Lung (tissue), 12 donors: ENCODE results near the gene TPM4. TPM values are rescaled to one million over a fixed set of nuclear protein-coding genes. Genes with fewer than 3 reads are reported as not detected.

Experiments
- ATAC-seq: fragments of 200-7000 bp; cut with Tn5 transposase; one replicate; pipeline ENCODE4 v1.9.1; 2020; ENCODE audit warnings: moderate number of reproducible peaks; ENCODE audit not compliant: insufficient read depth, low FRiP score
- DNase-seq, 3 donors: peaks; one replicate each; pipeline ENCODE4 v3.0.0-alpha.2; 2013 to 2017
- H3K27ac ChIP-seq, 2 donors: one replicate each; pipeline ENCODE4 v1.5.1; 2013; ENCODE audit warnings: mild to moderate bottlenecking in 2 of 2, moderate library complexity in 2 of 2, control low read depth in 1 of 2, inconsistent platforms in 1 of 2, low read depth in 1 of 2, low read length in 1 of 2
- H3K27me3 ChIP-seq, 3 donors: one replicate each; pipeline ENCODE4 v1.5.1; 2013; ENCODE audit warnings: low read length in 2 of 3; ENCODE audit not compliant: control insufficient read depth in 3 of 3, insufficient read depth in 3 of 3
- H3K36me3 ChIP-seq, 4 donors: one replicate each; pipeline ENCODE4 v1.5.1; 2013; ENCODE audit warnings: low read length in 4 of 4, mild to moderate bottlenecking in 1 of 4, moderate library complexity in 1 of 4; ENCODE audit not compliant: control insufficient read depth in 4 of 4, insufficient read depth in 4 of 4
- H3K4me1 ChIP-seq, 5 donors: one replicate each; pipeline ENCODE4 v1.5.1; 2013; ENCODE audit warnings: low read length in 5 of 5, mild to moderate bottlenecking in 2 of 5, moderate library complexity in 1 of 5; ENCODE audit not compliant: control insufficient read depth in 5 of 5, insufficient read depth in 5 of 5
- H3K4me3 ChIP-seq: one replicate; pipeline ENCODE4 v1.5.1; 2013; ENCODE audit warnings: mild to moderate bottlenecking, control low read depth, moderate library complexity
- H3K9ac ChIP-seq, 2 donors: one replicate each; pipeline ENCODE4 v1.5.1; 2013; ENCODE audit warnings: low read length in 2 of 2, control low read depth in 1 of 2; ENCODE audit not compliant: insufficient read depth in 1 of 2
- H3K9me3 ChIP-seq, 4 donors: one replicate each; pipeline ENCODE4 v1.5.1; 2013; ENCODE audit warnings: low read length in 3 of 4, mild to moderate bottlenecking in 1 of 4, moderate library complexity in 1 of 4; ENCODE audit not compliant: control insufficient read depth in 4 of 4, insufficient read depth in 3 of 4
- CTCF ChIP-seq: IDR thresholded peaks from 2 replicates; pipeline ENCODE4 v1.5.1; 2012; ENCODE audit warnings: mild to moderate bottlenecking; ENCODE audit errors: control extremely low read depth, extremely low read depth
- WGBS, 2 donors: extraction: QIAGEN DNeasy Blood & Tissue Kit; methylation state at CpG; one replicate each; pipeline ENCODE4 v1.1.7; 2013; 5-methylcytosine and 5-hydroxymethylcytosine counted together
- polyA plus RNA-seq, 2 donors: library from polyadenylated mRNA; stranded (reverse); fragments of 200-250 nt; gene quantifications; one replicate each; pipeline ENCODE4 v1.2.1, GENCODE V29; 2013
- total RNA-seq, 2 donors: library from RNA; depleted of rRNA in 1 of 2; stranded (reverse); fragments of >200 nt in 1 of 2; gene quantifications; one replicate each; pipeline ENCODE4 v1.2.1, GENCODE V29; 2014 to 2021
- donor health status: control.
- donor health status: control.
- donor health status: Bipolar disorder and iron deficiency.
- donor health status: healthy.
- donor health status: DM: yes; HTN: yes; CAD: no.

TPM4 gene
- total and polyA plus RNA-seq, 4 donors = 274 to 438 (median 383) TPM

DNA sequence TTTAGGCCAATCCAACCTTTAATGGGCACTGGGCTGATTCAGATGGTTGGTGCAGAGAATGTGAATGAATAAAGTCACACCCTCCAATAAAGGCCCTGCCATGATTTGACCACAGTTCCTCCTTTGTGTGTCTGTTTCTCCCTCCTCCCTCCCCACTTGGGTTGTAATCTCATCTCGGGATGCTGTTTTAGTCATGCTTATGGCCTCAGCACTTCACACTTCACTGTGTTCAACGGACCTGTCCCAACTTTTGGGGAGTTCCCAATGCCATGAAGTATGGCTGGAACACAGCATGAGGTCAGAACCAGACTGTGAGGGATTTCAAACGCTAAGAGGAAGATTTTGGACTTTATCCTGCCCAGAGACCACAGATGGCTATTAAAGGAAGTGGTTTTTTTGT is 29.8 kb downstream of the TPM4 start:
- no peak for TF ChIP-seq CTCF
- Histone ChIP-seq H3K36me3 (peaks cover 4 to 19% (median 14%) of the 10 kb centered on the region in 4 donors), H3K27ac (peak overlapping the region in 1 of 2 donors; percentile 67), H3K9me3 (no peaks in the 10 kb centered on the region), H3K4me3 (no peak overlapping the region), H3K27me3 (no peaks in the 10 kb centered on the region), H3K9ac (no peak overlapping the region), H3K4me1 (no peaks in the 10 kb centered on the region)
- WGBS, 2 donors = 20 to 26% methylated on average over 3 of the region's 3 CpGs
- no peak for ATAC-seq
- no peak for DNase-seq

- peak within 1 kb of the TSS; percentile 88 to 94 for H3K27ac ChIP-seq
- H3K9me3 ChIP-seq = no peaks in the 10 kb centered on the region
- peaks cover 0 to 14% (median 6%) of the 10 kb centered on the region in 5 donors for H3K4me1 ChIP-seq
- DNase-seq = peak; percentile 100
- H3K36me3 ChIP-seq = peaks cover 0 to 11% (median 2%) of the 10 kb centered on the region in 4 donors
- 0% methylated on average over 78 to 81 of the region's 81 CpGs for WGBS, 2 donors
- TF ChIP-seq CTCF = peak; percentile 94
- ATAC-seq = peak; percentile 95
- peak within 1 kb of the TSS; percentile 90 to 97 for H3K9ac ChIP-seq
- no peaks in the 10 kb centered on the region for H3K27me3 ChIP-seq
- peak within 1 kb of the TSS; percentile 78 for H3K4me3 ChIP-seq
These were observed 35.0 kb downstream of the TPM4 start, which contains the start of gene RAB8A for GRCh38 chr19:16111160-16111908. RAB8A (plus strand) TSS chr19:16111889; CDS start chr19:16111902, 13 bp downstream.

GRCh38 chr19:16111909-16112752 is 35.8 kb downstream of the TPM4 start:
- no peak for TF ChIP-seq CTCF
- WGBS, 2 donors = 3% methylated on average over 37 of the region's 37 CpGs
- Histone ChIP-seq H3K36me3 (peaks cover 0 to 12% (median 2%) of the 10 kb centered on the region in 4 donors), H3K27ac (peak overlapping the region; percentile 88 to 94), H3K4me1 (peaks cover 0 to 14% (median 6%) of the 10 kb centered on the region in 5 donors), H3K4me3 (peak overlapping the region; percentile 78), H3K9ac (peak overlapping the region; percentile 90 to 97), H3K9me3 (no peaks in the 10 kb centered on the region), H3K27me3 (no peaks in the 10 kb centered on the region)
- DNase-seq (no peak), ATAC-seq (no peak)
